Lung (tissue), 12 donors: ENCODE results near the gene CST9. TPM values are rescaled to one million over a fixed set of nuclear protein-coding genes. Genes with fewer than 3 reads are reported as not detected.

Experiments used
- ATAC-seq: fragments of 200-7000 bp; cut with Tn5 transposase; one replicate; pipeline ENCODE4 v1.9.1; 2020; ENCODE audit warnings: moderate number of reproducible peaks; ENCODE audit not compliant: insufficient read depth, low FRiP score
- DNase-seq, 3 donors: peaks; one replicate each; pipeline ENCODE4 v3.0.0-alpha.2; 2013 to 2017
- H3K27ac ChIP-seq, 2 donors: one replicate each; pipeline ENCODE4 v1.5.1; 2013; ENCODE audit warnings: mild to moderate bottlenecking in 2 of 2, moderate library complexity in 2 of 2, control low read depth in 1 of 2, inconsistent platforms in 1 of 2, low read depth in 1 of 2, low read length in 1 of 2
- H3K27me3 ChIP-seq, 3 donors: one replicate each; pipeline ENCODE4 v1.5.1; 2013; ENCODE audit warnings: low read length in 2 of 3; ENCODE audit not compliant: control insufficient read depth in 3 of 3, insufficient read depth in 3 of 3
- H3K36me3 ChIP-seq, 4 donors: one replicate each; pipeline ENCODE4 v1.5.1; 2013; ENCODE audit warnings: low read length in 4 of 4, mild to moderate bottlenecking in 1 of 4, moderate library complexity in 1 of 4; ENCODE audit not compliant: control insufficient read depth in 4 of 4, insufficient read depth in 4 of 4
- H3K4me1 ChIP-seq, 5 donors: one replicate each; pipeline ENCODE4 v1.5.1; 2013; ENCODE audit warnings: low read length in 5 of 5, mild to moderate bottlenecking in 2 of 5, moderate library complexity in 1 of 5; ENCODE audit not compliant: control insufficient read depth in 5 of 5, insufficient read depth in 5 of 5
- H3K4me3 ChIP-seq: one replicate; pipeline ENCODE4 v1.5.1; 2013; ENCODE audit warnings: mild to moderate bottlenecking, control low read depth, moderate library complexity
- H3K9ac ChIP-seq, 2 donors: one replicate each; pipeline ENCODE4 v1.5.1; 2013; ENCODE audit warnings: low read length in 2 of 2, control low read depth in 1 of 2; ENCODE audit not compliant: insufficient read depth in 1 of 2
- H3K9me3 ChIP-seq, 4 donors: one replicate each; pipeline ENCODE4 v1.5.1; 2013; ENCODE audit warnings: low read length in 3 of 4, mild to moderate bottlenecking in 1 of 4, moderate library complexity in 1 of 4; ENCODE audit not compliant: control insufficient read depth in 4 of 4, insufficient read depth in 3 of 4
- WGBS, 2 donors: extraction: QIAGEN DNeasy Blood & Tissue Kit; methylation state at CpG; one replicate each; pipeline ENCODE4 v1.1.7; 2013; 5-methylcytosine and 5-hydroxymethylcytosine counted together
- polyA plus RNA-seq, 2 donors: library from polyadenylated mRNA; stranded (reverse); fragments of 200-250 nt; gene quantifications; one replicate each; pipeline ENCODE4 v1.2.1, GENCODE V29; 2013
- total RNA-seq, 2 donors: library from RNA; depleted of rRNA in 1 of 2; stranded (reverse); fragments of >200 nt in 1 of 2; gene quantifications; one replicate each; pipeline ENCODE4 v1.2.1, GENCODE V29; 2014 to 2021
- TF ChIP-seq, protein P1 (sequence below): IDR thresholded peaks from 2 replicates; pipeline ENCODE4 v1.5.1; 2012; ENCODE audit warnings: mild to moderate bottlenecking; ENCODE audit errors: control extremely low read depth, extremely low read depth
- donor health status: control.
- donor health status: control.
- donor health status: Bipolar disorder and iron deficiency.
- donor health status: healthy.
- donor health status: DM: yes; HTN: yes; CAD: no.

CST9 gene
- total and polyA plus RNA-seq, 4 donors: not detected

- H3K27ac ChIP-seq: no peak overlapping the region
- no peak for DNase-seq
- peaks cover 2 to 16% (median 5%) of the 10 kb centered on the region in 4 donors for H3K9me3 ChIP-seq
- H3K9ac ChIP-seq: no peak overlapping the region
- no peaks in the 10 kb centered on the region for H3K36me3 ChIP-seq
- H3K27me3 ChIP-seq: no peaks in the 10 kb centered on the region
- TF ChIP-seq, protein P1, sequence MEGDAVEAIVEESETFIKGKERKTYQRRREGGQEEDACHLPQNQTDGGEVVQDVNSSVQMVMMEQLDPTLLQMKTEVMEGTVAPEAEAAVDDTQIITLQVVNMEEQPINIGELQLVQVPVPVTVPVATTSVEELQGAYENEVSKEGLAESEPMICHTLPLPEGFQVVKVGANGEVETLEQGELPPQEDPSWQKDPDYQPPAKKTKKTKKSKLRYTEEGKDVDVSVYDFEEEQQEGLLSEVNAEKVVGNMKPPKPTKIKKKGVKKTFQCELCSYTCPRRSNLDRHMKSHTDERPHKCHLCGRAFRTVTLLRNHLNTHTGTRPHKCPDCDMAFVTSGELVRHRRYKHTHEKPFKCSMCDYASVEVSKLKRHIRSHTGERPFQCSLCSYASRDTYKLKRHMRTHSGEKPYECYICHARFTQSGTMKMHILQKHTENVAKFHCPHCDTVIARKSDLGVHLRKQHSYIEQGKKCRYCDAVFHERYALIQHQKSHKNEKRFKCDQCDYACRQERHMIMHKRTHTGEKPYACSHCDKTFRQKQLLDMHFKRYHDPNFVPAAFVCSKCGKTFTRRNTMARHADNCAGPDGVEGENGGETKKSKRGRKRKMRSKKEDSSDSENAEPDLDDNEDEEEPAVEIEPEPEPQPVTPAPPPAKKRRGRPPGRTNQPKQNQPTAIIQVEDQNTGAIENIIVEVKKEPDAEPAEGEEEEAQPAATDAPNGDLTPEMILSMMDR: no peak
- WGBS, 2 donors: 79 to 84% methylated on average over 1 of the region's 1 CpG
- ATAC-seq: no peak
- H3K4me1 ChIP-seq: no peaks in the 10 kb centered on the region
- no peak overlapping the region for H3K4me3 ChIP-seq
Observed at GRCh38 chr20:23562721-23563342, 42.9 kb downstream of the CST9 start.

DNA sequence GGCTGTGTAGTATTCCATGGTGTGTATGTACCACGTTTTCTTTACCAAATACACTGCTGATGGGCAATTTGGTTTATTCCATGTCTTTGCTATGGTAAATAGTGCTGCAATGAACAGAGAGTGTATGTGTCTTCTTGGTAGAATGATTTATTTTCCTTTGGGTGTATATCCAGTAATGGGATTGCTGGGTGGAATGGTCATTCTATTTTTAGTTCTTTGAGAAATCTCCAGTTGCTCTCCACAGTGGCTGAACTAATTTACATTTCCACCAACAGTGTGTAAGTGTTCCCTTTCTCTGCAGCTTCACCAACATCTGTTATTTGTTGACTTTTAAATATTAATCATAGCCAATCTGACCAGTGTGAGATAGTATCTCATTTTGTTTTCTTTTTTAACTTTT, 51.3 kb downstream of the CST9 start:
- no peak overlapping the region for H3K9ac ChIP-seq
- no peak for DNase-seq
- no peaks in the 10 kb centered on the region for H3K27me3 ChIP-seq
- no peak for ATAC-seq
- H3K27ac ChIP-seq: no peak overlapping the region
- TF ChIP-seq, protein P1: no peak
- no peak overlapping the region for H3K4me3 ChIP-seq
- no peaks in the 10 kb centered on the region for H3K4me1 ChIP-seq
- 61 to 84% methylated on average over 1 of the region's 1 CpG for WGBS, 2 donors
- peaks cover 0 to 6% (median 0%) of the 10 kb centered on the region in 4 donors for H3K9me3 ChIP-seq
- no peaks in the 10 kb centered on the region for H3K36me3 ChIP-seq

Other genes starting within 250 kb of the CST9 start
- gene GZF1, start 243.7 kb downstream of the CST9 start, total RNA-seq: 10 to 100 TPM; 16.6 to 17.8 TPM
- 10 to 100 TPM in 1 of 2 donors, 1 to 10 TPM in 1; 5.3 to 12.6 TPM for gene GZF1, start 243.7 kb downstream of the CST9 start, polyA plus RNA-seq
- gene NAPB, start 184.4 kb downstream of the CST9 start, total RNA-seq: 10 to 100 TPM in 1 of 2 donors, 1 to 10 TPM in 1; 8.6 to 45.7 TPM
- 1 to 10 TPM; 4.4 to 5.1 TPM for gene NAPB, start 184.4 kb downstream of the CST9 start, polyA plus RNA-seq
- not detected for gene CSTL1, start 166.2 kb downstream of the CST9 start, total RNA-seq
- gene CSTL1, start 166.2 kb downstream of the CST9 start, polyA plus RNA-seq: not detected
- gene CST11, start 153.0 kb downstream of the CST9 start, total RNA-seq: not detected
- gene CST11, start 153.0 kb downstream of the CST9 start, polyA plus RNA-seq: not detected
- gene CST8, start 114.8 kb downstream of the CST9 start, total RNA-seq: not detected
- gene CST8, start 114.8 kb downstream of the CST9 start, polyA plus RNA-seq: not detected
- not detected for gene CST9L, start 37.4 kb downstream of the CST9 start, total RNA-seq
- not detected for gene CST9L, start 37.4 kb downstream of the CST9 start, polyA plus RNA-seq
- 100 to 1,000 TPM; 238 to 726 TPM for gene CST3, start 32.0 kb upstream of the CST9 start, total RNA-seq
- gene CST3, start 32.0 kb upstream of the CST9 start, polyA plus RNA-seq: 100 to 1,000 TPM; 557 to 780 TPM
- not detected for gene CST4, start 83.1 kb upstream of the CST9 start, total RNA-seq
- not detected for gene CST4, start 83.1 kb upstream of the CST9 start, polyA plus RNA-seq
- not detected for gene CST1, start 145.0 kb upstream of the CST9 start, total RNA-seq
- gene CST1, start 145.0 kb upstream of the CST9 start, polyA plus RNA-seq: not detected
- gene CST2, start 220.8 kb upstream of the CST9 start, total RNA-seq: under 1 TPM in 1 of 2 donors, not detected in 1; 0.28 TPM
- 1 to 10 TPM in 1 of 2 donors, under 1 TPM in 1; 0.31 to 1.1 TPM for gene CST2, start 220.8 kb upstream of the CST9 start, polyA plus RNA-seq